Panc1 (cell line): ENCODE measurements around the gene GNPTG. TPM values are rescaled to one million over a fixed set of nuclear protein-coding genes. Genes with fewer than 3 reads are reported as not detected.

Experiments used
- ATAC-seq: fragments of 200-7000 bp; cut with Tn5 transposase; 2 replicates; pipeline ENCODE4 v1.9.1; 2020; ENCODE audit warnings: mild to moderate bottlenecking, moderate library complexity
- BruUV-seq: library from RNA; stranded (reverse); fragments of 400-500 nt; replicated peaks from 2 replicates; lab custom pipeline; 2021; lab: Mats Ljungman, UMichigan
- CTCF ChIA-PET: fragments of 300-600 bp; sonication (Branson Sonifier 250); formaldehyde crosslinking; loops from one replicate; lab custom pipeline; 2022; ENCODE audit warnings: antibody characterized with exemption; lab: Charles Lee
- POLR2A ChIA-PET: fragments of 300-600 bp; sonication (Branson Sonifier 250); formaldehyde crosslinking; loops from one replicate; lab custom pipeline; 2022; ENCODE audit warnings: antibody characterized with exemption; lab: Charles Lee
- DNase-seq: peaks from one replicate; pipeline ENCODE4 v3.0.0-alpha.2; 2010; ENCODE audit warnings: low read depth, low spot score
- H3K27ac ChIP-seq: 2 replicates; pipeline ENCODE4 v1.5.1; 2011; ENCODE audit warnings: mild to moderate bottlenecking, low read length, inconsistent platforms
- H3K27me3 ChIP-seq: fragments of 200-500 bp; sonication (Bioruptor generic); 2 replicates; pipeline ENCODE4 v1.6.0; 2014; ENCODE audit warnings: low read length, inconsistent platforms; ENCODE audit not compliant: control insufficient read depth, insufficient read depth
- H3K36me3 ChIP-seq: fragments of 200-500 bp; sonication (Bioruptor generic); 2 replicates; pipeline ENCODE4 v1.5.1; 2014; ENCODE audit warnings: inconsistent platforms, mild to moderate bottlenecking, low read length, moderate library complexity; ENCODE audit not compliant: control insufficient read depth, insufficient read depth
- H3K4me1 ChIP-seq: 2 replicates; pipeline ENCODE4 v1.5.1; 2011; ENCODE audit warnings: inconsistent platforms, mild to moderate bottlenecking, low read length, moderate library complexity; ENCODE audit not compliant: control insufficient read depth, insufficient read depth
- H3K4me3 ChIP-seq, 2 experiments: 2 replicates each; pipeline ENCODE4 v1.5.1; 2011 to 2012; ENCODE audit warnings: low read depth in 2 of 2, low read length in 2 of 2, mild to moderate bottlenecking in 2 of 2, inconsistent platforms in 1 of 2, moderate library complexity in 1 of 2
- H3K9me3 ChIP-seq: fragments of 200-500 bp; sonication (Bioruptor generic); 2 replicates; pipeline ENCODE4 v1.5.1; 2014; ENCODE audit warnings: low read depth, mild to moderate bottlenecking, inconsistent platforms, low read length, moderate library complexity; ENCODE audit not compliant: control insufficient read depth, insufficient read depth
- CTCF ChIP-seq: fragments of 450-650 bp; IDR thresholded peaks from 2 replicates; pipeline ENCODE4 v1.5.1; 2017; ENCODE audit warnings: mild to moderate bottlenecking
- POLR2AphosphoS5 ChIP-seq: IDR thresholded peaks from 2 replicates; pipeline ENCODE4 v1.6.1; 2012; ENCODE audit warnings: mild to moderate bottlenecking, low read depth, low read length, moderate library complexity
- REST ChIP-seq, 2 experiments: IDR thresholded peaks; 2 replicates each; pipeline ENCODE4 v1.6.1; 2011 to 2012; ENCODE audit warnings: low read depth in 2 of 2, control low read depth in 1 of 2, low read length in 1 of 2, mild to moderate bottlenecking in 1 of 2, moderate library complexity in 1 of 2; ENCODE audit not compliant: insufficient read depth in 1 of 2
- SIN3A ChIP-seq: IDR thresholded peaks from 2 replicates; pipeline ENCODE4 v1.6.1; 2012; ENCODE audit warnings: low read depth, mild to moderate bottlenecking, low read length, moderate library complexity, borderline replicate concordance; ENCODE audit not compliant: insufficient read depth
- TCF7L2 ChIP-seq: IDR thresholded peaks from 2 replicates; pipeline ENCODE4 v1.6.1; 2011; ENCODE audit warnings: mild to moderate bottlenecking, low read depth, low read length, inconsistent platforms
- in situ Hi-C: cut with HindIII; loops from 2 replicates; pipeline ENCODE4 v1.10.0; 2016; ENCODE audit warnings: low sequenced_read_pairs, low pct_unique_long_range_greater_than_20kb
- intact Hi-C: fragments of 100-400 bp; cut with micrococcal nuclease; formaldehyde crosslinking; loops from one replicate; pipeline ENCODE4 v1.10.0; 2022; ENCODE audit not compliant: unreplicated experiment
- total RNA-seq: library from RNA; stranded (reverse); gene quantifications from one replicate; pipeline ENCODE4 v1.2.1, GENCODE V29; 2021; ENCODE audit not compliant: unreplicated experiment

Gene GNPTG
- total RNA-seq, 1 experiment from 2014 or later: 62.5 TPM

GRCh38 chr16:1377406-1378010 is 25.8 kb downstream of the GNPTG start:
- ATAC-seq (no peak), DNase-seq (no peak)
- Histone ChIP-seq H3K4me3 (peak overlapping the region in 1 of 2 experiments; percentile 68; a peak in 2 of 4 replicates), H3K9me3 (no peaks in the 10 kb centered on the region), H3K36me3 (no peaks in the 10 kb centered on the region), H3K27ac (no peak overlapping the region; the same call in 1 of the 2 replicates), H3K4me1 (peaks cover 6% of the 10 kb centered on the region; the same call in 1 of the 2 replicates), H3K27me3 (no peaks in the 10 kb centered on the region)
- POLR2A ChIA-PET: no interaction called here
- TF ChIP-seq TCF7L2 (no peak), POLR2AphosphoS5 (no peak), SIN3A (no peak), CTCF (no peak), REST (IDR thresholded peaks at IDR 0.05; ENCODE audit: insufficient read depth in 1 of 2, low read depth in 2 of 2, low read length in 1 of 2) (no peak)
- intact Hi-C loops (no loop called here), in situ Hi-C loops (no loop called here)
- no TSS peak for BruUV-seq
- CTCF ChIA-PET: no interaction called here

- Histone ChIP-seq H3K27ac (peak overlapping the region; percentile 65), H3K27me3 (no peaks in the 10 kb centered on the region), H3K4me3 (peak overlapping the region; percentile 59 to 68), H3K9me3 (no peaks in the 10 kb centered on the region), H3K4me1 (peaks cover 6% of the 10 kb centered on the region; the same call in 1 of the 2 replicates), H3K36me3 (no peaks in the 10 kb centered on the region)
- intact Hi-C loops (no loop called here), in situ Hi-C loops (no loop called here)
- BruUV-seq: TSS peak; percentile 80
- ChIA-PET CTCF (no interaction called here), POLR2A (no interaction called here)
- 0 out of 2 replicates have a peak, but pooled peaks have one; percentile 14 for ATAC-seq
- TF ChIP-seq REST (IDR thresholded peaks at IDR 0.05; ENCODE audit: insufficient read depth in 1 of 2, low read depth in 2 of 2, low read length in 1 of 2) (no peak), POLR2AphosphoS5 (no peak), CTCF (no peak), SIN3A (no peak), TCF7L2 (no peak)
- no peak for DNase-seq
Observed at GRCh38 chr16:1378087-1378803, 26.5 kb downstream of the GNPTG start.
